ENCODE measurements around the gene TCP11.

DNA sequence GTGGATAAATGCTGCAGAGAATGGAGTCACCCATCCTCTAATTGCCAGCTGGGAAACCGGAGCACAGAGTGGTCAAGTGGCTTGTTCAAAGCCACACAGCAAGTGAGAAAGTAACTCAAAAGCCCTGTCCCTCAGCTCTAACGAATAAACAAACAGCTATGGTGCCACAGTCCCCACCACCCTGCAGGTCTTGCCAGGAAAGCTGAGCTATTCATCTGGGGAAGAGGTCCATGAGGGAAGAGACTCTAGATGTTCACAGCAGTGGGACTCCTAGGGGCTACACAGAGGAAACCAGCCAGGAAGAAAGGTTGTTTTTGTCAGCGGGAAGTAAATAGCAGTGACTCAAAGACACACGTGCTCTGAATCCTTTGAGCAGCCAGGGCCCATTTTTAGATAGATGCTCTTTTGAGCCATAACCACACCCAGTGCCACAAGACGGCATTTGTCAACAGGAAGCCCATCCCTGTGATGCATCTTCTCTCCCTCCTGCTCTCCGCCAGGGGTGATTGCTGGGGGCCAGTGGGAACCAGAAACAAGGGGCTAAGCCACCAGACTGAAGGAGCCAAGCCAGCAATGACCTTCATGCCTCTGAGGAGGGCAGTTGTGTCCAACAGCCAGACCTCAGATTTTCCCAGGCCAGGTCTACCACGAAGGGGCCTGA is 32.4 kb upstream of the TCP11 start:
- TF ChIP-seq, protein P1, sequence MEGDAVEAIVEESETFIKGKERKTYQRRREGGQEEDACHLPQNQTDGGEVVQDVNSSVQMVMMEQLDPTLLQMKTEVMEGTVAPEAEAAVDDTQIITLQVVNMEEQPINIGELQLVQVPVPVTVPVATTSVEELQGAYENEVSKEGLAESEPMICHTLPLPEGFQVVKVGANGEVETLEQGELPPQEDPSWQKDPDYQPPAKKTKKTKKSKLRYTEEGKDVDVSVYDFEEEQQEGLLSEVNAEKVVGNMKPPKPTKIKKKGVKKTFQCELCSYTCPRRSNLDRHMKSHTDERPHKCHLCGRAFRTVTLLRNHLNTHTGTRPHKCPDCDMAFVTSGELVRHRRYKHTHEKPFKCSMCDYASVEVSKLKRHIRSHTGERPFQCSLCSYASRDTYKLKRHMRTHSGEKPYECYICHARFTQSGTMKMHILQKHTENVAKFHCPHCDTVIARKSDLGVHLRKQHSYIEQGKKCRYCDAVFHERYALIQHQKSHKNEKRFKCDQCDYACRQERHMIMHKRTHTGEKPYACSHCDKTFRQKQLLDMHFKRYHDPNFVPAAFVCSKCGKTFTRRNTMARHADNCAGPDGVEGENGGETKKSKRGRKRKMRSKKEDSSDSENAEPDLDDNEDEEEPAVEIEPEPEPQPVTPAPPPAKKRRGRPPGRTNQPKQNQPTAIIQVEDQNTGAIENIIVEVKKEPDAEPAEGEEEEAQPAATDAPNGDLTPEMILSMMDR (IDR thresholded peaks at IDR 0.05) = no peak
- no peak for TF ChIP-seq POLR2AphosphoS5 (IDR thresholded peaks at IDR 0.05; ENCODE audit: insufficient read depth in 1 of 2, low read depth in 1 of 2)

Data from vagina (tissue), 2 donors.